Testis (tissue), 3 donors: ENCODE data around the gene CTCF. TPM values are rescaled to one million over a fixed set of nuclear protein-coding genes. Genes with fewer than 3 reads are reported as not detected.

Source experiments
- DNase-seq: peaks from one replicate; pipeline ENCODE4 v3.0.0-alpha.2; 2019
- H3K27ac ChIP-seq, 2 donors: fragments of 200-600 bp; sonication (generic); one replicate each; pipeline ENCODE4 v1.5.1; 2019
- H3K27me3 ChIP-seq: fragments of 200-600 bp; sonication (generic); one replicate; pipeline ENCODE4 v1.5.1; 2019
- H3K36me3 ChIP-seq: fragments of 200-600 bp; sonication (generic); one replicate; pipeline ENCODE4 v1.5.1; 2017; ENCODE audit warnings: low read depth; ENCODE audit errors: missing control alignments
- H3K4me1 ChIP-seq: fragments of 200-600 bp; sonication (generic); one replicate; pipeline ENCODE4 v1.5.1; 2019
- H3K4me3 ChIP-seq, 2 donors: fragments of 200-600 bp; sonication (generic); one replicate each; pipeline ENCODE4 v1.5.1; 2017 to 2019
- H3K9me3 ChIP-seq: fragments of 200-600 bp; sonication (generic); one replicate; pipeline ENCODE4 v1.5.1; 2017
- POLR2A ChIP-seq: fragments of 450-650 bp; IDR thresholded peaks from one replicate; pipeline ENCODE4 v1.6.1; 2017; ENCODE audit warnings: antibody characterized with exemption, mild to moderate bottlenecking, moderate library complexity
- WGBS, 2 donors: methylation state at CpG; one replicate each; pipeline ENCODE4 v1.1.5; 2018; 5-methylcytosine and 5-hydroxymethylcytosine counted together
- intact Hi-C: fragments of 100-400 bp; cut with DNase I; formaldehyde crosslinking; loops from one replicate; pipeline ENCODE4 v1.15.1; 2023; ENCODE audit warnings: low total_unique reads
- polyA plus RNA-seq: library from polyadenylated mRNA; stranded (reverse); fragments of 350-450 nt; fragmentation: Illumina TruSeq; extraction: RNeasy Lipid Tissue Mini Kit (QIAGEN cat#74804); gene quantifications from one replicate; pipeline ENCODE4 v1.2.3, GENCODE V29; 2014; ENCODE audit warnings: low read depth, low replicate concordance; ENCODE audit not compliant: insufficient read depth
- total RNA-seq, 2 donors: library from RNA; depleted of rRNA; stranded (reverse); fragments of >200 nt; gene quantifications; one replicate each; pipeline ENCODE4 v1.2.3, GENCODE V29; 2016
- TF ChIP-seq, protein P1 (sequence below), 3 experiments: fragments of 450-650 bp in 2 of 3; fragments of 200-600 bp in 1 of 3; sonication (generic) in 1 of 3; IDR thresholded peaks; one replicate each; pipeline ENCODE4 v1.5.1; 2016 to 2019; ENCODE audit warnings: antibody characterized with exemption in 3 of 3, mild to moderate bottlenecking in 2 of 3, moderate library complexity in 1 of 3

CTCF gene
- total and polyA plus RNA-seq, 3 donors from 2014 or later = 25.9 to 47.0 (median 45.5) TPM

DNA sequence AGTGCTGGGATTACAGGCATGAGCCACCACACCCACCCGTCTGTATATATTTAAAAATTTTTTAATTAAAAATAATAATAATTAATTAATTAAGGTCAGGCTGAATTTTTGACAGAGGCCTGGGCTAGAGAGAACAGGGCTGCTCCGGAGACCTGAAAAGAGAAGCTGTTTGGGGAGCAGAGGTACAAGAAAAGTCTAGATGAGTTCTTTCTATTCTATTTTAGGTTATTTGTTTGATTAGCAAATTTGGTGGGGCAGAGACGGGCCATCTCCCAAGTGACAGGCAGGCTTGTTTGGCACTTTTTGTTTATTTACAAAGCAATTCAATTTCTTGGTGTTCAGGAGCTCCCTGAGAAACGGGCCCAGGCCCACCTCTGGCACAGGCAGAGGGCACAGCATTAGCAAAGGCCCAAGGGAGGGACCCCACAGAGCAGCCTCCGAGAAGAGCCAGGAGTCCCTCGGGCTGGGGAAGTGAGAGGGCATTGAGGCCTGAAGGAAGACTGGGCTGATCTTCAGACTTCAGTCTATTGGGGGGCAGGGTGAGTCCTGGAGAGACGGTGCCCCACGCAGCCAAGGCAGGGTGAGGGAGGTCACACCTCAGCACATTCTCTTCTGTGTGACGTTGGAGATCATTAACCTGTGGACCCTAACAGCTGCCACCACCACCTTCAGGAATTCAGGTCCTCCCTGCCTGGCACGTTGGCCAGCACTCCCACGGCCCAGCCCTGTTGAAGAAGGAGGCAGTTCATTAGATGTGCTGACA, 44.5 kb upstream of the CTCF start:
- H3K27ac ChIP-seq = no peak overlapping the region
- peaks cover 5% of the 10 kb centered on the region for H3K4me1 ChIP-seq
- DNase-seq = no peak
- WGBS, 2 donors = 77 to 88% methylated on average over 4 to 11 of the region's 11 CpGs
- no peak overlapping the region for H3K4me3 ChIP-seq
- no peaks in the 10 kb centered on the region for H3K27me3 ChIP-seq
- no peaks in the 10 kb centered on the region for H3K9me3 ChIP-seq
- intact Hi-C loops = no loop called here
- TF ChIP-seq POLR2A = no peak
- TF ChIP-seq, protein P1, sequence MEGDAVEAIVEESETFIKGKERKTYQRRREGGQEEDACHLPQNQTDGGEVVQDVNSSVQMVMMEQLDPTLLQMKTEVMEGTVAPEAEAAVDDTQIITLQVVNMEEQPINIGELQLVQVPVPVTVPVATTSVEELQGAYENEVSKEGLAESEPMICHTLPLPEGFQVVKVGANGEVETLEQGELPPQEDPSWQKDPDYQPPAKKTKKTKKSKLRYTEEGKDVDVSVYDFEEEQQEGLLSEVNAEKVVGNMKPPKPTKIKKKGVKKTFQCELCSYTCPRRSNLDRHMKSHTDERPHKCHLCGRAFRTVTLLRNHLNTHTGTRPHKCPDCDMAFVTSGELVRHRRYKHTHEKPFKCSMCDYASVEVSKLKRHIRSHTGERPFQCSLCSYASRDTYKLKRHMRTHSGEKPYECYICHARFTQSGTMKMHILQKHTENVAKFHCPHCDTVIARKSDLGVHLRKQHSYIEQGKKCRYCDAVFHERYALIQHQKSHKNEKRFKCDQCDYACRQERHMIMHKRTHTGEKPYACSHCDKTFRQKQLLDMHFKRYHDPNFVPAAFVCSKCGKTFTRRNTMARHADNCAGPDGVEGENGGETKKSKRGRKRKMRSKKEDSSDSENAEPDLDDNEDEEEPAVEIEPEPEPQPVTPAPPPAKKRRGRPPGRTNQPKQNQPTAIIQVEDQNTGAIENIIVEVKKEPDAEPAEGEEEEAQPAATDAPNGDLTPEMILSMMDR (IDR thresholded peaks at IDR 0.05) = no peak
- H3K36me3 ChIP-seq = no peaks in the 10 kb centered on the region

GRCh38 chr16:67518676-67519075, 43.6 kb upstream of the CTCF start:
- intact Hi-C loops = no loop called here
- WGBS, 2 donors = 85 to 97% methylated on average over 8 of the region's 8 CpGs

DNA sequence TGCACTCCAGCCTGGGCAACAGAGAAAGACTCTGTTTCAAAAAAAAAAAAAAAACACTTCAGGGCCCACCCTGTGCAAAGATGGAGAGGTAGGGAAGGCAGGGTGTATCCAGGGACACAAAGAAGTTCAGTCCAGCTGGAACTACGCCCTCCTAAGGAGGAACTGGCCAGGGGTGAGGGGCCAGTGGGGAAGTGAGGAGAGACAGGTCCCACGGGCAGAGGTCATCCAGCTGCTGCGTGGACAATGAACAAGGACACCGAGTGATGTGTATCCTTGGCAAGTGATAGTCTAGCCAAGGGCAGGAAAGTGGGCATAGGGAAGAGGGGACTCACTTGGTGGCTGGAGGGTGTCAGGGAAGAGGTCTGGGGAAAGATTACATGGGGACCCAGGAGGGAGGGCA, 43.1 kb upstream of the CTCF start:
- intact Hi-C loops = no loop called here
- WGBS, 2 donors = 62 to 77% methylated on average over 4 of the region's 4 CpGs
- H3K4me3 ChIP-seq = no peak overlapping the region
- H3K9me3 ChIP-seq = no peaks in the 10 kb centered on the region
- no peak for DNase-seq
- no peak for TF ChIP-seq POLR2A
- TF ChIP-seq, protein P1 (IDR thresholded peaks at IDR 0.05) = no peak
- H3K27me3 ChIP-seq = no peaks in the 10 kb centered on the region
- no peak overlapping the region for H3K27ac ChIP-seq
- H3K36me3 ChIP-seq = no peaks in the 10 kb centered on the region
- H3K4me1 ChIP-seq = peaks cover 5% of the 10 kb centered on the region

More at GRCh38 chr16:67518676-67519075, 43.6 kb upstream of the CTCF start:
- H3K27me3 ChIP-seq = no peaks in the 10 kb centered on the region
- H3K9me3 ChIP-seq = no peaks in the 10 kb centered on the region
- peaks cover 5% of the 10 kb centered on the region for H3K4me1 ChIP-seq
- no peaks in the 10 kb centered on the region for H3K36me3 ChIP-seq
- no peak for DNase-seq
- no peak overlapping the region for H3K27ac ChIP-seq
- no peak overlapping the region for H3K4me3 ChIP-seq
- TF ChIP-seq POLR2A = no peak

DNA sequence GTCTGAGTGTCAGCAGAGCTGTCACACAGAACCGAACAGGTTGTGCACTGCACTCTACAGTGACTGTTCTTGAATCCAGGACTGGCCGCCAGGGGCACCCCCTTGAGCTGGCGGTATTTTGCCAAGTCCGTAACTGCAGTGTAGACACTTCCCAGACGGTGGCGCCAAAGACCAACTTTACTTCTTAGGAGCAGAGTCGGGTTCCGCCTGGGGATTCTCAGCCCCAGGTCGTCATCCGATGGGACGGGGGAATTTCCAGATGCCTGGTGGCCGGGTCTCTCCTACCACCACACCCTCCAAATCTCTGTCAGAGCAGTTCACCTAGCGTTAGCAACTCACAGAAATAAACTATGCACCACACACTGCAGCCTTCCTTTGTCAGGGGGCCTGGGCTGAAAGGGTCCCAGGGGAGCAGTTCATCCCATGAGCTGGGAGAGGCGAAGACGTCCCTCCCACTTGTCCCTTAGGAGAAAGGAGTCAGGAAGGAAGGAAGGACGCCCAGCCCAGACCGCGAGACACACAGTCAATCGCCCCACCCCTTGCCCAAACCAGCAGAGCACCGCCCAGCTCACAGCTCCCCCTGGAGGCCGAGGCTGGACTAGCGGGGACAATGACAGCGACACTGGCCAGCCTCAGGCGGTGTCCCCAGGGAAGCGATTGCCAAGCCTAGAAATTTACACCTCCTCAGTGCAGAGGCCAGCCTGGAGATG, 41.1 kb upstream of the CTCF start:
- WGBS, 2 donors = 0 to 1% methylated on average over 18 to 25 of the region's 25 CpGs
- H3K27me3 ChIP-seq = no peaks in the 10 kb centered on the region
- peak overlapping the region; percentile 87 to 93 for H3K27ac ChIP-seq
- no peaks in the 10 kb centered on the region for H3K9me3 ChIP-seq
- H3K4me1 ChIP-seq = peaks cover 5% of the 10 kb centered on the region
- H3K36me3 ChIP-seq = no peaks in the 10 kb centered on the region
- peak overlapping the region; percentile 47 to 49 for H3K4me3 ChIP-seq
- peak; percentile 98 for DNase-seq
- TF ChIP-seq POLR2A = no peak
- TF ChIP-seq, protein P1 (IDR thresholded peaks at IDR 0.05) = peak; percentile 67 to 99 (median 93)
- intact Hi-C loops = no loop called here

- DNase-seq = no peak
- H3K4me3 ChIP-seq = no peak overlapping the region
- no peaks in the 10 kb centered on the region for H3K9me3 ChIP-seq
- 74 to 76% methylated on average over 11 of the region's 11 CpGs for WGBS, 2 donors
- no peak overlapping the region for H3K27ac ChIP-seq
- intact Hi-C loops = no loop called here
- peaks cover 11% of the 10 kb centered on the region for H3K4me1 ChIP-seq
- no peaks in the 10 kb centered on the region for H3K36me3 ChIP-seq
- no peaks in the 10 kb centered on the region for H3K27me3 ChIP-seq
- TF ChIP-seq, protein P1 (IDR thresholded peaks at IDR 0.05) = no peak
- TF ChIP-seq POLR2A = no peak
These were observed 37.0 kb upstream of the CTCF start for GRCh38 chr16:67525176-67525860.
